Midbrain (tissue), 1 donor: ENCODE measurements around the gene ERN1.
A peak's percentile ranks its signal among the peaks of the same experiment; 100 is the strongest.

Experiments used
- DNase-seq: peaks from one replicate; lab custom pipeline; 2025; lab: John Stamatoyannopoulos, UW

The ERN1 gene

DNA sequence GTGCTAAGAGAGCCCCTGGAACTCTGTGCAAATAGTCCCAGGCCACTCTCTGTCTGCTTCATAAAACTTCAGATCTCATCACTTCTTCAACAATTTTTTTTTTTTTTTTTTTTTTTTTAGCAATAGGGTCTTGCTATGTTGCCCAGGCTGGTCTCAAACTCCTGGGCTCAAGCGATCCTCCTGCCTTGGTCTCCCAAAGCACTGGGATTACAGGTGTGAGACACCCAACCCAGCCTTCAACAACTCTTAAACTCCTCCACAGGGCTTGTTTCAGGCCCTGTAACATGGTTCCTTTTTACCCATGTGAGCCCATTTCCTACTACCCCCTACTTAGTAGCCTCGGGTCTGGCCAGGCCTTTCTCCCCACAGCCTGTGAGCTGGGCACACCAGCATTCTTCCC is 70.2 kb downstream of the ERN1 start:
- DNase-seq, result no peak

DNA sequence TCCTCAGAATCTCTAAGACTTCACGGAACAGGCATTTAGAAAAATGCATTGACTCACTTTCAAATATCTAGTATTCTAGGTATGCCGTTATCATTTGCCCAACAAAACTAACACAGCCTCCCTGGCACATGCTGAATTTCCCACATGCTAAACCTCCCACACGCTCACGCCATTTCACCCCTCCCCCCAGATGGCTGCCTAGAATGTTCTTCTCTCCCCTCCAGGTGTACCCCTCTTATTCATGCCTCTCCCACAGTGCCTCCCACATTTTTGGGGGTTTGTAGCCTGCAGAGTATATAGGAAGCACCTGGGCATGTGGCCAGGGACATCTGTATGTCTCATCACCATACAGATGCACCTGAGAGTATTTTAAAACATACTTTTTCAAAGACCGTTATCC is 71.3 kb downstream of the ERN1 start:
- DNase-seq, result no peak

DNA sequence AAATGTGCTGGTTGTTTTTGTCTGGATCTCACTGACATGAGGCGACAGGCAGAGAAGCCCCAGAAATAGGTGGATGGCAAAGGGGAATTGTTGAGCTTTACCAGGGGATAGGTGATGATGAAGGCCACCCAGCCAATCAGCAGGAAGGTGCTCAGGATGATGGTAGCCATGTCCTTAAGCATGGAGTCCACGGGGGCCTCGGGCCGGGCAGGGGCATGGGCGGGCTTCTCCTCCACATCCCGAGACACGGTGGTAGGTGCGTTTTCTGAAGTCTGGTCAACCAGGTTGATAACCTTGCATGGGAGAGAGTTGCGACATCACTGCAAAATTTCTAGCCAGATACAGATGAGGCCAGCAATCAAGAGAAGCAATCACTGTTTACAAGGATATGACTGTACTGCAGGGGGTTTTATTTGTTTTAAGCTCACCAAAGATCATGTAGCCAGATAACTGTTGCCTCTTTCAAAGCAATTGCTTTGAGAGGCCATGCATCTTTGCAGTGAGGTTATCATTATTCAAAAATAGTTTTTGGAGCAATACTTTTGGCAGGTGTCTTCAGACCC is 72.2 kb downstream of the ERN1 start:
- DNase-seq, result no peak

DNA sequence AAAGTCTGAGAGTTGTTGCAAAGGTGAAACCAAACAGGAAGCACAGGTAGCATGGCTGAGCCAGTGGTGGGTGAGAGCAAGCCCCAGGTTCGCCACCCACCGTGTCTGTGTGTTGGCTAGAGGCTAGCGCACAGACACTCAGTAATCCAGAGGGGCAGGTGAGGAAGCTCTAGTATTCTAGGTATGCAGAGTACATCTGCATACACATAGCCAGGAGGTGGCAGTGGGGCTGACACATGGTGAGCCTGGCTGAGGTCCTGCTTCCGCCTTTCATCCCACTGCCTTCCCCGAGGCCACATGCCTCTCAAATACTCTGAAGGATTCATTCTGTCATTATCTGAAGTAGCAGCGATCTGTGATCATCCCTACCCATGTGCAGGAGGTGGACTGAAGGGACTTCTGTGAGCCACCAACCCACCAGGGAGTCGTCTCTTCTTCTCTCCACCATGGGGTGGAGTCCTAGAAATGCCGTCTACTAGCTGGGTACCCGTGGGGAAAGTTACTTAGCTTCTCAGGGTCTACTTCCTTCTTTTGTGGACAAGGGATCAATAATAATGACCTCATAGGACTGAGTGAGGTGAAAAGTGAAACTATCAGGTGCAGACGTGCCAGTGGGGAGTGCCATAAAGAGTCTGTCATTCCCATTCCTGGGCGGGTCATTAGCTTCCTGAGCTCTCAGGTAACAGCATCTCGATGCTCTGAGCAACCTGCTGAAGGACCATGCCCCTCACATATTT is 73.5 kb downstream of the ERN1 start:
- DNase-seq, result no peak

DNA sequence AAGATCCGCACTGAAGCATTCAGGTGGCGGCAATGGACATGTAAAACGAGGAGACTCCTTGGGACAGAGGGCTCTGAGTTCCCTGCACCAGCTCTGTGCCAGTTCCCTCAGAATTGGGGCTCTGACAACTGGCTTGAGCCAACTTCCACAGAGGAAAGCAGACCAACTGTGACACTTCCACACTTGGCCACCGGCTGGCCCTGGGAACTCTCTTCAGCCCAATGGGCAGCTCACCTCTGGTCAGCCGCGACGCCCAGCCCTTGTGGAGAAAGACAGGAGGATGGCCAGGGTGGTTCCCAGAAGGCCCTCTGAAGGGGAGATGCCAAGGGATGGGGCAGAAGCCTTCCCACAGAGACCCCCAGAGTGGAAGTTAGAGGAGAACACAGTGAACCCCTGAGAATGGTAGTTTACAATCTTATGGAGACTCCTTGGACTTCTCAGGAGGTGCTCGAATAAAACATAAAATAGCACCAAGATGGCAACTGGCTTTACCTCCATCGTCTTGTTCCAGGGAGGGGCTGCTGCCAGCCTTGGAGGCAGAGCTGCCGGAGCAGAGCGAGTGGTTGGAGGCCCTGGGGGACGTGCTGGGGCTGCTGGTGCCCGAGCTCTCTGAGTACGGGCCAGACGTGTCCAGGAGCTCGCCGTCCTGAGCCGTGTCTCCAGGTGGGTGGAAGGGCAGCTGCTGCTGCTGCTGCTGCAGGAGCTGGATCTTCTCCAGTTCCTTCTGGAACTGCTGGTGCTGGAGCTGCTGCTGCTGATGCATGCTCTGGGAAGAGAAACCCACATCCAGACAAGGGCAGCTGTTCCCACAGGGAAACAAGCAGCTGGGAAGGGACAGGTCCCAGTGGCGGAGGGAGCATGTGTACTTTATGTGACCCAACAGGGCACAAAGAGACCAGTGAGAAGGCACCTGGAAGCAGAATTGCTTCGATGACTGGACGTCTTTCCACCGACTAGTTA is 74.5 kb downstream of the ERN1 start:
- no peak for DNase-seq

DNA sequence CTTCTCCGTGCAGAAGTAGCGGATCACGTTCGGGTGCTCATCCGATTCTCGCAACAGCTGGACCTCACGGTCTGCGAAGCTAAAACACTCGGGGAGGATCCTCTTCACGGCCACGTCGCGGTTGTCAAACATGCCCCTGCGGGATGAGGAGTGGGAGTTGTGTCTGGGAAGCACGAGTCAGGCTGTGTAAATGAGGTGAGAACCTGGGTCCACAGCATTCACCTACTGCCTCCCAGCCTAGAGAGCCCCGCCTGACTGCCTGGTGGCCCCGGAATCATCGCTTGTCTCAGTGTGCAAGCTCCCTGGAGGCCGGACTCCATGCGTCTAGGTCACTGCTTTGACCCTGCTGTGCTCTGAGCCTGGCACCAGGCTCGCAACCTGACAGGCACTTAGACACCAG is 75.6 kb downstream of the ERN1 start:
- DNase-seq, result no peak

DNA sequence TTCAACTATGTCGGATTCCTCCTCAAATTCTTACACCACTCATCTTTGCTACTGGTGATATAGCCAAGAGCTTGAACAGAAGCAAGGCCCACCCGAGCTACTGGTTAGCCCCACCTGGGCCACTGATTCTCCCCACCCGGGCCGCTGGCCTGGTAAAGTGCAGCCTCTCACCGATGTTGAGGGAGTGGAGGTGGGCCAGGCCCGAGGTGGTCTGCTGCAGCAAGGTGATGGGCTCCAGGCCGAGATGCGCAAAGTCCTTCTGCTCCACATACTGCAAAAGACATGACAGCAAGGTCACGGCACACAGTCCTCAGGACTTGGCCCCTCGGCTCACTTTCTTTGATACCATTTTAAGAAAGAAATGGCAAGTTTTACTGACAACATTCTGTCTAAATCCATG is 76.8 kb downstream of the ERN1 start:
- DNase-seq, result no peak

DNA sequence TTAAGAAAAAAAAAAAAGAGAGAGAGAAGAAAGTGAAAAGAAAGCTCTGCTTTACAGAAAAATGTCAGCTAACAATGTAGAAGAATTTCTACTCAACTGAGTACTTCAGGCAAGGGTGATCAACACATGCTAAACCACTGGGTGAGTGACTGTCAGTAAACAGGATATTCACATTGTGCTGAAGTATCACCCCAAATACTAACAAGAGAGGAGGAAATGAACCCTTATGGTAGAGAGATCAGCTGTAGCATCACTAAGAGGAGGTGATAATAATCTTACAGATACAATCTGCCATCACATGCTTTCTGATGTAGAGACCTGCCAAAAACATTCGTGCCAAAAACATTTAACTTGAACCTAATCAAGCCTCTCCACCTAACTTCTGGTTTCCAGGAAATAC is 78.8 kb downstream of the ERN1 start:
- no peak for DNase-seq

DNA sequence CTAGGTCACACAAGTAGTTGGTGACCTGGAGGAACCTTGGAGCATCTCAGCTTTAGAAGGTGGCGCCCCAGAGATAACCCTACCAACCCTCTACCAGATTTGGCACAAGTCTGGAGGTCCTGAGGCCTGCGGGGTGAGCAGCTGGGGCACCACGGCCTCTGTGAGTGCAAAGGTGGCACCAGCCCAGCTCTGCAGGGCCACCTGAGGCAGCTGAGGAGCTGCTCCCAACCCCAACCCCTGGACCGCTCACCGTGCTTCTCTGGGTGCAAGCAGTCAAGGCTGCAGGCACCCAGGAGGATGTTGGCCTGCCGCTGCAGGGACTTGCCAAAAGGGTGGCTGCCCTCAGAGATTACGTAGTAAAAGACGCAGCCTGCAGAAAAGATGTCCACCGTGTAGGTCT is 81.1 kb downstream of the ERN1 start:
- DNase-seq, result no peak

DNA sequence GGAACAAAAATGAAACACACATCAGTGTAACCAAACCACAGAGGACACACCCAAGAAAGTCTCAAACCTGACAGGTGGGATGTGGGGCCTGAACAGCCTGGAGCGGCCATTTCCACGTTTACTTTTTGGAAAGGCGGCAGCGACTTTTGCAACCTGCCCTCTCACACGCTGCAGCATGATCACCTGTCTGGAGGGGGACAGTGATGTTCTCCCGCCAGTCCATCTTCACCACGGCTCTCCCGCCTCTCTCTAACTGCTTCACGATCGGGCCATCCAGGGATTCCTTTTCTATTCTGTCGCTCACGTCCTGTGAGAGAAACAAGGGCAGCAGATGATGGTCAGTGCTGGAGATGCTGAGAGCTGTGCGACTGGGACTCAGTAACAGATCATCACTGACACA is 84.8 kb downstream of the ERN1 start:
- DNase-seq, result no peak

DNA sequence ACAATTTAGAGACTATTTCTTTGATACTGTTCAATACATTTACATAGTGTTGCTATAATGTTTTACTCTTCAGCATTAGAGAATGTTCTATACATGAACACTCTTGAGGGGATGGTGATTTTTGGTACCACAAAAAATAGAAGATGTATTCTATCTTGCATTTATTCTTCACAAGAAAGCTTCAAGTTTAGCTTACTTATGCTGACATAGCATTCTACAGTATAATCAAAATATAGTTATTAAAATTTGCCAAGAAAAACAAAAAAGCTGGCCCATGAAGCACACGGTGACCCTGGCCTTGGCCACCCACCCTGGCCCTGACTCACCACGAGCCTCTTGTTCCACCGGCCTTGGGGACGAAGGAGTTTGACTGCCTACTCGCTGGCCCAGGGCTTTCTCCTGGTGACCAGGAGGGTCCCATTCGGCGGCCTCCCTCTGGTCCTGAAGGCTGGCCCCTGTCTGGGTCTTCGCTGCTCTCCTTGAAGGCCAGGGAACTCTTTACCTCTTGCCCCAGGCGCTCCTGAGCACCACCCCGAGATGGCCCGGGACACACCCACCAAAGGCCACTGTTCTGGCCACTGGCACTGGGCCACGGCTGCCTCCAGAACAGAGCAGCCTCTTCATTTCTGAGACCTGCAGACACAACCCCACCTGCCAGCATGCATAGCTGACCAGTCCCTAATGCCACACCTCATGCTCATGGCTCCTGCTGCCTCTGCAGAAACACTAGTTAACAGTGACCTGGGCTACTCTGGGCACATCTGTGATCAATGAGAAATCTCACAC is 87.1 kb downstream of the ERN1 start:
- DNase-seq, result no peak

DNA sequence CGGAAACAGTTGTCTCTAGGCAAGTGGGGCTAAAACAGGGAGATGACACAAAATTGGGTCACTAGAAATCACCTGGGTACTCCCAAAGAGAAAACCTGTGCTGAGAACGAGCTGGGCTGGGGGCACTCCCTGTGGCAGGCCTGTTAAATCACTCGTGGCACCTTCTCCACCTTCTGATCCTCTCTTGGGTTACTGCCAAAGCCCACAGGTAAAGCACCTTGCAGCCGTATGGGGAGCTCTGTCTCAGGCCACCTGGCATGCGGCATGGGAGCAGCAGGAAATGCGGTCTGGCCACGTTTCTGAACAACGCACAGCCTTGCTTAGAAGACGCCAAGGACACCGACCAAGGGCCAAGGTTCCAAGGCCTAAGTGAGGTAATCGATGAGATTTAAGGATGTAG is 88.0 kb downstream of the ERN1 start:
- DNase-seq, result no peak

DNA sequence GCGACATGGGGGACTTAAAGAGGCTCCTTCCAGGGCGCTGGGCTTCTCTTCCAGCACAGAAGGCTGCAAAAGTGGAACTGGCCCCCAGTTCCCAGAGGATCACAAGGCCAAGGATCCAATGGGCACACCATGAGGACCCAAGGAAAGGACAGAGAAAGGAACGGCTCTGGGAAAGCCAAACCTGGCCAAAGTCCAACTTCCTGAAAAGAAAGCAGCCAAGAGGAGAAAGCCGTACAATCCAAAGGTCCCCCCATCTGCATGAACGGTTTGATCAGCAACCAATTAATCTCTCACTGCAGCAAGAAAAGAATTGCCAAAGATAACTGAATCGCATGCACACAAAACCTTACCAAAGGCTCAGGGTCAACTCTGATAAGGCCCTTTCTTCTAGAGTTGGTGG is 89.7 kb downstream of the ERN1 start:
- no peak for DNase-seq

DNA sequence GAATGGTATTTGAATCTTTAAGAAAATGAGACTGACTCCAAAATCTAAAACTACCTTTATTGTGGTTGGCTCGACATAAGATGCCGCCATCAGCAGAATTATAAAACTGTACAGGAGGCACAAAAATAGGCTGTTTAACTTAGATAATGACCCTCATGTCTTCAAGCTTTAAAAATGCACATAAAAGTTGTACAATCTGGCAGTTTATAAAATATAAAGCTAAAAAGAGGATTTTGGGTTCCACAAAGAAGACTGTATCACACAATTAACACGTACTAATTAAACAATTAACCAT is 90.9 kb downstream of the ERN1 start:
- no peak for DNase-seq

DNA sequence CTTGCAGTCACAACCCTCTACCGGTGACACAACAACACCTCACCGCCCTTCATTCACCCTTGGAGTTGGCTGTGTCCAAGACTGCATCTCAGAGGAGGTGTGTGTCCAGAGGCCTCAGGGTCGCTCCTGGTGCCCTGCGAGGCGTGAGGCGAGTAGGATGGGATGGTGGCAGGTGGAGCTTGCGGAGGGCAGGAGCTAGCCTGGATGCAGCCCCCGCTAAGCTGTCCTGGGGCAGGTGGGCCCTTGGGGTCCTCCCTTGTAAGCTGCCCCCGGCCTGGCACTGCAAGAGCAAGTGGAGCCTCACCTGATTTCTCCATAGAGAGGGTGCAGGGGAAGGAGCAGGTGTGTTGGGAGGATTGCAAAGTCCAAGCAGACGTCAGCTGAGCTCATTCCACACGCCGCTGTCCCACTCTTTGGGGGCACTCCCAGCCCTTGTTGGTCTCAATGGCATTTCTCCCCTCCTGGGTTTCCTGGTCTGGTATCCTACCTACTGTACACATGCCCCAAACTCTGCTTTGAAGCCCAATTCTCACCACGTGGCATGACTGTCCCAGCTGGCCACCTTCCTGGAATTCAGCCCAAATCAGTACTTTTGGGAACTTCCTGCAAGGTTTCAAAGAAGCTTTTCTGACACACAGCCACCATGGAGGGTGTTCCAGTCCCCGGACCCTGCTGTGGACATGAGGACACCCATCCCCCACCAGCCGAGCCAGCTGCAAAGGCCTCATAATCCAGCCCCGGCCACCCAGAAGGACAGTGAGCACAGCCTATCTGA is 91.4 kb downstream of the ERN1 start:
- no peak for DNase-seq

DNA sequence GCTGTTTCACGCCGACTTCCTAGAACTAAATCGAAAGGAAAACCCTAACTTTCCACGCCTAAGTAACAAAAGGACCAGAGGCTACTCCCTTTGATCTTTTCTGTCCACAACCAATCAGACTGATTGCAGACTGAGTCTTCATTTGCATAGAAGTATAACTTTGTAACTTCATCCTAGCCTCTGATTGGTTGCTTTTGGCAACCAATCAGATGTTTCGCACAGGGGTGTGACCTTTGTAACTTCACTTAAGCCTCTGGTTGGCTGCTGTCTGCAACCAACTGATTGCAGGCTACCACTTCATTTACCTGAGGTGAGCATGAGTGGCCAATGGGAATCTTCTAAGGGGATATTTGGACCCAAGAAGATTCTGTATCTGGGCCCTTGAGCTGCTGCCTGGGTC is 92.1 kb downstream of the ERN1 start:
- no peak for DNase-seq

DNA sequence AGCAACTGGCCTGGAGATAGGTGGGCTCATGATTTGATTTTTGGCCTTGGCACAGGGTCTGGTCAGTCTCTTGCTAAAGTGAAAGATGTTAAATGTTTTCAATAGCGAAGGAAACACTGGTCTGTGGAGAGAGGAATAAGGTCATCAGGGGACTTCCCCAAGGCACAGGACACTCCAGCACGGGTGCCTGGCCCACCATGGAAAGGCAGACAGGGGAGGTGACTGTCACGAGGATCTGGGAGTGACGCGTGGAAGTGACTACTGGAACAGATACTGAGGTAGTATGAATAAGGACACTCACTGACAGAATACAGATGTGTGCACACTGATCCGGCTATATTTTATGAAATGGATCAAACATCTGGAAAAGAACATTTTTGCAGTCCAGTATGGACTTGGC is 92.8 kb downstream of the ERN1 start:
- no peak for DNase-seq

DNA sequence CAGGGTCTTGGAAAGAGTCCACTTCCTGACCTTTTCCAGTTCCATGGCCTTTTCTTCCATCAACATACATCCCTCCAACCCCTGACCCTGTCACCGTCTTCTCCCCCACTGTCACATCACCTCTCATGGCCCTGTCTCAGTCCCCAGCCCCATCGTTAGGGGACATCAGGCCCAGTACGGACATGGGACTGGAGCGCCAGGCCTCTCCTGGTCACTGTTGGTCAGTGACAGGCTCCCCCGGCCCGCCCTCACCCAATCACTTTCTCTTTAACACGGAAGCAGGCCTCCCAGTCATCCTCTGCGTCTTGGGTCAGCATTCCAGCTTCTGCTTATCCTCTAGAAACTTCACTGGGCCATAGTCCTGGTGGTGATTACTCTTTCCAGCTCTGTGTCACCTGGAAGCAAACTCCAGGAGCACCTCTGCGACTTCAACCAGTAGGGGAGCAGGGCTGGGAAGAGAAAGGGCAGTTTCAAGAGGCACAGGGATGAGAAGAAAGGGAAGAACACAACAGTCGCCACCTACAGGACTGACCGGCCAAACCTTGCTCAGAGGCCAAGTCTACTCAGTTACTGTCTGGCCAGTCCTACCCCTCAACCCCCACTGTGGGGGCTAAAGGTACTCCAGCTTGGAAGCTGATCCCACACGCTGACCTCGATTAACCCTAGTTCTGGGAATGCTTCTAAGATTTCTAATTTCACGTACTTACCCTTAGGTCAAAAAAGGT is 93.6 kb downstream of the ERN1 start:
- no peak for DNase-seq

DNA sequence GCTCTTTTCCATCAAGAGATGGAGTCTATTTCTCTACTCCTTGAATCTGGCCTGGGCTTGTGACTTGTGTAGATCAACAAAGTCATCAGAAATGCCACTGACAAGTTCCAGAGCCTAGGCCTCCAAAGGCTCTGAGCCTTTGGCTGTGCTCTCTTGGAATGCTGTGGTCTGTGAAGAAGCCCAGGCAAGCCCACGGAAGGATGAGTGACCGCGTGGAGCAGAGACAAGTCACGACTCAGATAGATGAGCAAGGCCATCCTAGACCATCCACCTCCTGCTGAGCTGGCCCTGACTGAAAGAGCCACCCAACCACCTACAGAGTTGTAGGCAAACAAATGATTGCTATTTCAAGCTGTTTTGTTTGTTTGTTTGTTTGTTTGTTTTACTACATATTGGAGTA is 97.9 kb downstream of the ERN1 start:
- no peak for DNase-seq

DNA sequence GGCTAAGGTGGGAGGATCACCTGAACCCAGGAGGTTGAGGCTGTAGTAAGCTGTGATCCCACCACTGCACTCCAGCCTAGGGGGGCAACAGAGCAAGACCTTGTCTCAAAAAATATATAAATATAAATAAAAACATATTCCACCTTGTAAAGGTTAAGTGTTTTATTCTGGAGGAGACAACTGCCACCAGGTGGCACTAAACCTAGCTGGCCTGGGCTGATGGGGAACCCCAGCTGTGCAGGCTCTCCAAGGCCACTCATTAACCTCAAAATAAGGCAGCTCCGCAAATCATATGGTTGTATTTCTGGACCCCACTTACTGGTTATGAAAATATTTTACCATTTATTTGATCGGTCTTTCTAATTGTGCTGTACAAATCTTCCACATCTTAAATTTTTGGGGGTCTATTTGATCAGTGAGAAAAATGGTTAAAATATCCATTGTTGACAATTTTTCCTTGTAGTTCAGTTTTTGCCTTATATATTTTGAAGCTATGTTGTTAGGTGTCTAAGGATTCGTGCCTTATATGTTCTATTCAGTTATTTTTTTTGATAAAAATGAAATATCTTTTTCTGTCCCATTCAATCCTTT is 101.0 kb downstream of the ERN1 start:
- DNase-seq, result peak; percentile 51
